WTC11 (cell line): ENCODE results near the gene ACTN2. TPM values are rescaled to one million over a fixed set of nuclear protein-coding genes. Genes with fewer than 3 reads are reported as not detected.

Source experiments
- ATAC-seq: fragments of 200-7000 bp; cut with Tn5 transposase; 2 replicates; pipeline ENCODE4 v1.10.0; 2021; ENCODE audit warnings: mild to moderate bottlenecking, moderate library complexity
- CTCF ChIA-PET: fragments of 300-600 bp; sonication (Branson Sonifier 250); formaldehyde crosslinking; loops from one replicate; lab custom pipeline; 2021; ENCODE audit warnings: antibody characterized with exemption; lab: Charles Lee
- POLR2A ChIA-PET: fragments of 350-600 bp; sonication (Branson Sonifier 250); formaldehyde crosslinking; loops from one replicate; lab custom pipeline; 2021; ENCODE audit warnings: antibody characterized with exemption; lab: Charles Lee
- DNase-seq: peaks from one replicate; pipeline ENCODE4 v3.0.0; 2021; ENCODE audit warnings: low spot score
- H3K27ac Mint-ChIP-seq: 2 replicates; pipeline ENCODE4 v1.8.0; 2021; ENCODE audit warnings: mixed read lengths
- H3K27me3 Mint-ChIP-seq: 2 replicates; pipeline ENCODE4 v1.8.0; 2021; ENCODE audit warnings: low read depth, mild to moderate bottlenecking, moderate library complexity, mixed read lengths
- H3K36me3 Mint-ChIP-seq: 2 replicates; pipeline ENCODE4 v1.8.0; 2021; ENCODE audit warnings: mixed read lengths
- H3K4me1 Mint-ChIP-seq: 2 replicates; pipeline ENCODE4 v1.8.0; 2022; ENCODE audit warnings: mixed read lengths
- H3K4me3 Mint-ChIP-seq: 2 replicates; pipeline ENCODE4 v1.8.0; 2021; ENCODE audit warnings: mild to moderate bottlenecking, moderate library complexity, mixed read lengths
- H3K9me3 Mint-ChIP-seq: 2 replicates; pipeline ENCODE4 v1.8.0; 2021; ENCODE audit warnings: mixed read lengths
- ARID4B ChIP-seq: sonication (generic); formaldehyde crosslinking; IDR thresholded peaks from 2 replicates; pipeline ENCODE4 v1.8.0; 2023; ENCODE audit warnings: missing genetic modification reagents, mild to moderate bottlenecking, borderline replicate concordance
- ATF1 ChIP-seq: sonication (generic); formaldehyde crosslinking; IDR thresholded peaks from 2 replicates; pipeline ENCODE4 v1.8.1; 2023; ENCODE audit warnings: mild to moderate bottlenecking, moderate library complexity, missing genetic modification reagents
- CREB1 ChIP-seq: sonication (generic); formaldehyde crosslinking; IDR thresholded peaks from 2 replicates; pipeline ENCODE4 v1.8.0; 2023; ENCODE audit warnings: mild to moderate bottlenecking, missing genetic modification reagents
- ETV6 ChIP-seq: sonication (generic); formaldehyde crosslinking; IDR thresholded peaks from 2 replicates; pipeline ENCODE4 v1.8.1; 2022; ENCODE audit warnings: mild to moderate bottlenecking, missing genetic modification reagents
- FOXP1 ChIP-seq: sonication (generic); formaldehyde crosslinking; IDR thresholded peaks from 2 replicates; pipeline ENCODE4 v1.8.0; 2022; ENCODE audit warnings: missing genetic modification reagents, mild to moderate bottlenecking, moderate library complexity, borderline replicate concordance
- GABPB1 ChIP-seq: sonication (generic); formaldehyde crosslinking; IDR thresholded peaks from 2 replicates; pipeline ENCODE4 v1.8.1; 2023; ENCODE audit warnings: mild to moderate bottlenecking, missing genetic modification reagents
- HMGA2 ChIP-seq: fragments of 250-450 bp; sonication (Bioruptor Pico); IDR thresholded peaks from 2 replicates; pipeline ENCODE4 v1.4.0; 2021; ENCODE audit warnings: mild to moderate bottlenecking, moderate library complexity
- KAT7 ChIP-seq: sonication (generic); formaldehyde crosslinking; IDR thresholded peaks from 2 replicates; pipeline ENCODE4 v1.8.1; 2023; ENCODE audit warnings: missing genetic modification reagents, mild to moderate bottlenecking, borderline replicate concordance
- MYBL2 ChIP-seq: sonication (generic); formaldehyde crosslinking; IDR thresholded peaks from 2 replicates; pipeline ENCODE4 v1.8.1; 2023; ENCODE audit warnings: mild to moderate bottlenecking, moderate library complexity, missing genetic modification reagents
- NFYB ChIP-seq: sonication (generic); formaldehyde crosslinking; conservative IDR thresholded peaks from 2 replicates; pipeline ENCODE4 v1.8.0; 2022; ENCODE audit warnings: low read depth, missing genetic modification reagents
- NR1H2 ChIP-seq: sonication (generic); formaldehyde crosslinking; IDR thresholded peaks from 2 replicates; pipeline ENCODE4 v1.9.0; 2021; ENCODE audit warnings: mild to moderate bottlenecking, moderate library complexity, missing genetic modification reagents
- PREB ChIP-seq: sonication (generic); formaldehyde crosslinking; IDR thresholded peaks from 2 replicates; pipeline ENCODE4 v1.8.1; 2022; ENCODE audit warnings: mild to moderate bottlenecking, missing genetic modification reagents, moderate library complexity, borderline replicate concordance
- RELA ChIP-seq: sonication (generic); formaldehyde crosslinking; IDR thresholded peaks from 2 replicates; pipeline ENCODE4 v1.8.1; 2022; ENCODE audit warnings: missing genetic modification reagents, mild to moderate bottlenecking, borderline replicate concordance
- ZNF121 ChIP-seq: sonication (generic); formaldehyde crosslinking; IDR thresholded peaks from 2 replicates; pipeline ENCODE4 v1.8.0; 2023; ENCODE audit warnings: missing genetic modification reagents
- ZNF671 ChIP-seq: fragments of 250-450 bp; sonication (Bioruptor Pico); IDR thresholded peaks from 2 replicates; pipeline ENCODE4 v1.8.0; 2021; ENCODE audit warnings: mild to moderate bottlenecking
- total RNA-seq: library from RNA; stranded (reverse); gene quantifications from 3 replicates; pipeline ENCODE4 v1.2.3, GENCODE V29; 2021
- TF ChIP-seq, protein P1 (sequence below): sonication (generic); formaldehyde crosslinking; conservative IDR thresholded peaks from 2 replicates; pipeline ENCODE4 v1.8.1; 2022; ENCODE audit warnings: mild to moderate bottlenecking, missing genetic modification reagents
- TF ChIP-seq, protein P2 (sequence below): sonication (generic); formaldehyde crosslinking; IDR thresholded peaks from 2 replicates; pipeline ENCODE4 v1.8.0; 2022; ENCODE audit warnings: mild to moderate bottlenecking, missing genetic modification reagents
- TF ChIP-seq, protein P3 (sequence below): fragments of 250-450 bp; sonication (Bioruptor Pico); IDR thresholded peaks from 2 replicates; pipeline ENCODE4 v1.9.0; 2021; ENCODE audit warnings: moderate library complexity, mild to moderate bottlenecking, inconsistent platforms, borderline replicate concordance

Gene ACTN2
- total RNA-seq, 1 experiment from 2014 or later, result 2.0 TPM

- Mint-ChIP-seq H3K9me3 (no peaks in the 10 kb centered on the region), H3K4me3 (no peak overlapping the region), H3K27me3 (peaks cover 7% of the 10 kb centered on the region), H3K36me3 (no peaks in the 10 kb centered on the region), H3K27ac (no peak overlapping the region), H3K4me1 (no peaks in the 10 kb centered on the region)
- CTCF ChIA-PET, result interaction anchor here (1.0 to 1.5 kb wide), 4 partner anchors 8 to 33 kb away, joined by 3 to 5 read pairs (median 4); partner anchors contain the start of gene MTR
- DNase-seq (no peak), ATAC-seq (no peak)
- POLR2A ChIA-PET, result no interaction called here
- TF ChIP-seq, protein P1, sequence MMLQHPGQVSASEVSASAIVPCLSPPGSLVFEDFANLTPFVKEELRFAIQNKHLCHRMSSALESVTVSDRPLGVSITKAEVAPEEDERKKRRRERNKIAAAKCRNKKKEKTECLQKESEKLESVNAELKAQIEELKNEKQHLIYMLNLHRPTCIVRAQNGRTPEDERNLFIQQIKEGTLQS (CRISPR knock-in tag), result no peak
- TF ChIP-seq ETV6 (CRISPR knock-in tag) (no peak), ARID4B (CRISPR knock-in tag) (no peak), KAT7 (CRISPR knock-in tag) (no peak), NR1H2 (CRISPR knock-in tag) (no peak), NFYB (CRISPR knock-in tag) (no peak), HMGA2 (CRISPR knock-in tag) (no peak), ATF1 (CRISPR knock-in tag) (no peak), GABPB1 (CRISPR knock-in tag) (no peak), FOXP1 (CRISPR knock-in tag) (no peak), CREB1 (CRISPR knock-in tag) (no peak), RELA (no peak), MYBL2 (CRISPR knock-in tag) (no peak), PREB (CRISPR knock-in tag) (no peak)
- TF ChIP-seq, protein P2, sequence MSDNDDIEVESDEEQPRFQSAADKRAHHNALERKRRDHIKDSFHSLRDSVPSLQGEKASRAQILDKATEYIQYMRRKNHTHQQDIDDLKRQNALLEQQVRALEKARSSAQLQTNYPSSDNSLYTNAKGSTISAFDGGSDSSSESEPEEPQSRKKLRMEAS (CRISPR knock-in tag), result no peak
- TF ChIP-seq, protein P3, sequence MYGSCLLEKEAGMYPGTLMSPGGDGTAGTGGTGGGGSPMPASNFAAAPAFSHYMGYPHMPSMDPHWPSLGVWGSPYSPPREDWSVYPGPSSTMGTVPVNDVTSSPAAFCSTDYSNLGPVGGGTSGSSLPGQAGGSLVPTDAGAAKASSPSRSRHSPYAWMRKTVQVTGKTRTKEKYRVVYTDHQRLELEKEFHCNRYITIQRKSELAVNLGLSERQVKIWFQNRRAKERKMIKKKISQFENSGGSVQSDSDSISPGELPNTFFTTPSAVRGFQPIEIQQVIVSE, result no peak
Measured at GRCh38 chr1:236786453-236786852, 100.2 kb downstream of the ACTN2 start.

- ChIA-PET CTCF (interaction anchor here (1.0 to 1.7 kb wide), 6 partner anchors 8 to 768 kb away, joined by 3 to 12 read pairs (median 10); partner anchors contain the start of gene HEATR1), POLR2A (interaction anchor here (0.7 to 1.1 kb wide), 3 partner anchors 20 to 190 kb away, joined by 3 read pairs; partner anchors contain the start of gene HEATR1)
- Mint-ChIP-seq H3K4me1 (peaks cover 19% of the 10 kb centered on the region), H3K36me3 (no peaks in the 10 kb centered on the region), H3K27ac (peak overlapping the region; percentile 87), H3K9me3 (no peaks in the 10 kb centered on the region), H3K27me3 (peaks cover 24% of the 10 kb centered on the region), H3K4me3 (peak overlapping the region; percentile 90)
- TF ChIP-seq ZNF121 (CRISPR knock-in tag) (peak; percentile 76), ZNF671 (CRISPR knock-in tag) (no peak)
- no peak for ATAC-seq
- no peak for DNase-seq
Measured at GRCh38 chr1:236794585-236795034, 108.3 kb downstream of the ACTN2 start.
